ENCODE results near the gene NRXN3. TPM values are rescaled to one million over a fixed set of nuclear protein-coding genes. Genes with fewer than 3 reads are reported as not detected.

Gene NRXN3
- total and polyA plus RNA-seq, 2 of the 13 experiments (the other 11 are each of a cell fraction or from before 2014, with no cell fraction given), result 0.03 TPM; not detected in 1

DNA sequence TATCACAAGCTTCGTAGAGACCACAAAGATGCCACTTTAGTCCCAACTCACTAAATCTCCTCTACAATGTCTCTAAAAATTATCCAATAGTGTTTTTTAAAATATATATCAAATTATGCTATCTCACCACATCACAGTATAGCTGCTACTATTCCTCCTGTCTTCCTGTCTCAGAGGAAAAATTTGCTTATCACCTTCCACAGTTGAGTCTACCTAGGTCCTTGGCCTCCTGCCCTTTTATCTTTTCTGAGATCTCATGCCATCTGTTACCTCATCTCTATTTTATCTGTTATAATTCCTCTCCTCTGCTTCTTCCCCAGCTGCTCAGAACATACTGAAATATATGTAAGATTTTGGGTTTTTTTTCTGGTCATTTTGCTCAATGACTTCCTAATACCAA, 1473.0 kb downstream of the NRXN3 start:
- BruUV-seq (replicated peaks), result no TSS peak
- no peaks in the 10 kb centered on the region for H3K79me2 ChIP-seq (ENCODE audit: insufficient read depth, low read length)
- no peak overlapping the region for H2AFZ ChIP-seq (ENCODE audit: low read length)
- H3K4me1 ChIP-seq (ENCODE audit: insufficient read depth, low read length), result no peaks in the 10 kb centered on the region
- intact Hi-C loops (cut with micrococcal nuclease; ENCODE audit: unreplicated experiment) (no loop called here), in situ Hi-C loops (cut with HindIII; ENCODE audit: extremely low pct_ligation_motif_present, low pct_unique_long_range_greater_than_20kb) (no loop called here)
- no peaks in the 10 kb centered on the region for H3K36me3 ChIP-seq (replicated peaks in 1 of 2; ENCODE audit: control insufficient read depth in 1 of 2, insufficient read depth in 2 of 2, low read length in 2 of 2)
- peaks cover 13% of the 10 kb centered on the region for H3K9me3 ChIP-seq (ENCODE audit: low read length)
- H3K27ac ChIP-seq (ENCODE audit: extremely low read length, insufficient read depth, low read length), result no peak overlapping the region
- ChIA-PET POLR2A (no interaction called here), CTCF (ENCODE audit: low intra/inter-chr PET ratio, low total read pairs) (no interaction called here)
- no peaks in the 10 kb centered on the region for H3K27me3 ChIP-seq (ENCODE audit: control insufficient read depth in 1 of 2, insufficient read depth in 2 of 2, low read length in 2 of 2)
- DNase-seq (ENCODE audit: low spot score), result no peak
- TF ChIP-seq ZBTB34 (CRISPR knock-in tag; IDR thresholded peaks at IDR 0.05) (no peak), U2AF2 (IDR thresholded peaks at IDR 0.05; ENCODE audit: low read depth, low read length) (no peak), ATF7-NPFF (CRISPR knock-in tag; IDR thresholded peaks at IDR 0.05; ENCODE audit: low read depth) (no peak), ZNF207 (IDR thresholded peaks at IDR 0.05; ENCODE audit: borderline replicate concordance) (no peak), ZNF776 (CRISPR knock-in tag; IDR thresholded peaks at IDR 0.05) (no peak), ZNF558 (CRISPR knock-in tag; IDR thresholded peaks at IDR 0.05; ENCODE audit: borderline replicate concordance) (no peak), NCOA2 (CRISPR knock-in tag; IDR thresholded peaks at IDR 0.05) (no peak), ZKSCAN8 (CRISPR knock-in tag; IDR thresholded peaks at IDR 0.05; ENCODE audit: borderline replicate concordance) (no peak), ZNF83 (CRISPR knock-in tag; IDR thresholded peaks at IDR 0.05; ENCODE audit: borderline replicate concordance) (no peak), ZNF878 (CRISPR knock-in tag; IDR thresholded peaks at IDR 0.05) (no peak), ATF6 (CRISPR knock-in tag; conservative IDR thresholded peaks at IDR 0.05) (no peak)
- TF ChIP-seq, protein P1, sequence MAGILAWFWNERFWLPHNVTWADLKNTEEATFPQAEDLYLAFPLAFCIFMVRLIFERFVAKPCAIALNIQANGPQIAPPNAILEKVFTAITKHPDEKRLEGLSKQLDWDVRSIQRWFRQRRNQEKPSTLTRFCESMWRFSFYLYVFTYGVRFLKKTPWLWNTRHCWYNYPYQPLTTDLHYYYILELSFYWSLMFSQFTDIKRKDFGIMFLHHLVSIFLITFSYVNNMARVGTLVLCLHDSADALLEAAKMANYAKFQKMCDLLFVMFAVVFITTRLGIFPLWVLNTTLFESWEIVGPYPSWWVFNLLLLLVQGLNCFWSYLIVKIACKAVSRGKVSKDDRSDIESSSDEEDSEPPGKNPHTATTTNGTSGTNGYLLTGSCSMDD (CRISPR knock-in tag; IDR thresholded peaks at IDR 0.05), result no peak
- no peak overlapping the region for H3K4me3 ChIP-seq (replicated peaks in 1 of 3; ENCODE audit: insufficient read depth in 1 of 3, low read depth in 2 of 3, low read length in 3 of 3)
- no CpG with 5 or more reads among the region's 1 CpG for WGBS (ENCODE audit: low lambda C conversion rate)
- H4K20me1 ChIP-seq (ENCODE audit: insufficient read depth, low read length), result no peaks in the 10 kb centered on the region
- no peak for FAIRE-seq
- no peak overlapping the region for H3K9ac ChIP-seq (ENCODE audit: insufficient read depth, low read depth, low read length)
- no peak for ATAC-seq
- no peak overlapping the region for H3K4me2 ChIP-seq (ENCODE audit: low read depth, low read length)

All from HepG2 (cell line).